HG02610 (cell line): ENCODE data around the gene KIF2A.
A peak's percentile ranks its signal among the peaks of the same experiment; 100 is the strongest.

ENCODE experiments used
- ATAC-seq: cut with Tn5 transposase; IDR thresholded peaks from one replicate; pipeline ENCODE4 v1.9.1; 2021; ENCODE audit warnings: mild to moderate bottlenecking, moderate library complexity; ENCODE audit not compliant: unreplicated experiment

KIF2A gene

DNA sequence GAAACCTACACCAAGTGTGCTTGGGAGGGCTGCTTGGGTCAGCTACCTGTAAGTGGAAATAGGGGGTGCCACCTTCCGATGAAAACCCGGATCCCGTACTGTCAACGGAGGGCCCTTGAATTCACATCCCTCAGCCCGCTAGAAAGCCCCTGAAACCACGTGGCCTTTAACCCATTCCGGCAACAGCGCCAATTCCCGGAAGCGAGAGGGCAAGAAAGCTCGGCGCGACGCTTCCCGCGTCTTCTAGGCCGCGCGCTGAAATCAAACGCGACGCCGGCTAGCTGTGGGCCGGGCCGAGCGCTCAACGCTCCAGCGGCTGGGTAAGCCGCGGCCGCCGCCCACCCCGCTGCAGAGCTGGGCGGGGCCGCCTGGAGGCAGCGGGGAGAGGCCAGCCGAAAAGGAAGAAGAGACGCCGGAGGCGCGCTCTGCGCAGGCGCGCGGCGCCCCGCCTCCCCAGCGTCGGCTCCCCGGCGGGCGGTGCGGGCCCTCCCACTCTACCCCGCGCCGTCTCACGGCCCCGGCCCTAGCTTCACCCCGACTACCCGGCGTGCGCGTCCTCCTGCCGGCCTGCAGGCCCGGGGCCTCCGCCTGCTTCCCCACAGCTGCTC lies at the start of gene KIF2A:
Gene KIF2A (plus strand): TSS at position 492 of the 608 bp plus-strand sequence. CDS start 267 bp downstream, outside the sequence.
- peak; percentile 95 for ATAC-seq

GRCh38 chr5:62257020-62257367 lies 49.0 kb upstream of the KIF2A start:
- ATAC-seq: no peak

- no peak for ATAC-seq
These were observed 47.4 kb upstream of the KIF2A start for GRCh38 chr5:62258654-62259053.

DNA sequence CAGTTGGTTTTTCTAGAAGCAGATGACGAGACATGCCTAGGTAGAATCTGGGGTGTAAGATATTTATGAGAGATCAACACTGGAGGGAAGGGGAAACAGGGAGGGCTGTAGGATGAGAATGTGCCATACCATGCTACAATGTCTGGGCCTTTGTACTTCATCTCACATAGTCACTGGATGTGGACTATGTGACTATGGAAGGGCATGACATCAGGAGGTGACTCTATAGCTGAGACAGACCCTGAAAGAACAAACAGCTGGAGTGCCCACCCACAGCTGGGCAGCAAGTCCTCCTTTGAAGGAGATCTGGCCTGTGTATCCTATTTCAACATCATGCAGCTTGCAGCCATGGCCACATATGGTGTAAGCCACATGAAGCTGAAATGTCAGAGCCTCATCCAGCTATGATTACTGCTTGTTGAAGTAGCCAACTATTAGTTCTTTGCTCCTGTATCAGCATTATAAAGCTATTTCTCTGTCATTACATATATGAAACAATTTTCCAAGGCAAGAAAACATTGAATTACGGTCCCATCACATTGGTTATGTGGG lies 46.2 kb upstream of the KIF2A start:
- no peak for ATAC-seq

DNA sequence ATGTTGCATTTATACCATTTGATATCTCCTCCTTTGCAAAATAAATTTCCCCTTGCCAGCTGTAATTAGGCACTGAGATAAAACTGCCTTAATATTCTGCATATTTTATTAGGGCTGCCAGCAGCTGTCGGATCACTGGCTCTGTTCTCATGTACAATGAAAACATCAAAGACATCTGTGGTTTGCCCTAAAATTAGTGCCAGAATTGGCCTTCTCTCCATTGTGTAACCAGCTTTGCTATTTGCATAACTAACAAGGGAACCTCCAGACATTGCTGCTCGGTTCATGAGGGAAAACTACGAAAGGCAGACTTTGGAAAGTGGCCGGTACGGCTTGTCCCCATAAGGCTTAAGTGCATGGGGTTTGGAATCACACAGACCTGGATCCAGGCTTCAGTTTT lies 45.5 kb upstream of the KIF2A start:
- ATAC-seq: no peak

DNA sequence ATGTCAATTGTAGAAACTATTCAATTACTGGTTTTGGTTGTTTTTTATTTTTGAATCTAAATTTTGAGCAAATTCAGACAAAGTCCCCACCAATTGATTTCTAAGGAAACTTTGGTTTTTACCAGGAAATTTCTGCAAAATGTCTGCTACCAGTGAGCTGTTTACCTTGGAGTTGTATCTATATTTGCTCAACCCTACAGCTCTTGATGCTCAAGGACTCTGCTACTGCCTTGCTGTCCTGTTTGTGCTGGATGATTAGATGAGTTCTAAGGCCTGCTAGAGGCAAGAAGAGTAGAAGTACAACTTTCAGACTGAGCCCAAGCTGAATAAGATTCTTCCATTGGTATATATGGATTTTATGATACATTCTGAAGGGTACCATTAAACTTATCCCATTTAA lies 42.6 kb upstream of the KIF2A start:
- no peak for ATAC-seq

GRCh38 chr5:62265648-62266112 lies 40.3 kb upstream of the KIF2A start:
- no peak for ATAC-seq

- no peak for ATAC-seq
These were observed 39.4 kb upstream of the KIF2A start for GRCh38 chr5:62266573-62266972.

DNA sequence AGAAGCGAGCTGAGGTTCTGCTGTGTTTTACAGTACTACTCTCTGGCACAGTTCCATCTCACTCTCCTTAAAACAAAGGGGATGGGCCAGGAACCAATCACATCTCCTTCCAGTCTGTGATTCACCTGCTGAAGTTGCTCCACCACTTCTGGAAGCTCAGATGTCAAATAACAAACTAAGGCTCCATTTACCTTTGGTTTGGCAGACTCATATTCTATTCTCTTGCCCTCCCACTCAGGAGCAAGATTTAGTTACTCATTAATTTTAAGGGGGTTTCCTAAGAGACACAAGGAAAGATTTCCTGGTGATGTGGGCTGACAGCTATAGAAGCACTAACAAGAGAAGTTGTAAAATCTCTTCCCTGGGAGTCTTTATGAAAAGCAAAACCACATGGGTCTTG lies 37.8 kb upstream of the KIF2A start:
- ATAC-seq: peak; percentile 63

DNA sequence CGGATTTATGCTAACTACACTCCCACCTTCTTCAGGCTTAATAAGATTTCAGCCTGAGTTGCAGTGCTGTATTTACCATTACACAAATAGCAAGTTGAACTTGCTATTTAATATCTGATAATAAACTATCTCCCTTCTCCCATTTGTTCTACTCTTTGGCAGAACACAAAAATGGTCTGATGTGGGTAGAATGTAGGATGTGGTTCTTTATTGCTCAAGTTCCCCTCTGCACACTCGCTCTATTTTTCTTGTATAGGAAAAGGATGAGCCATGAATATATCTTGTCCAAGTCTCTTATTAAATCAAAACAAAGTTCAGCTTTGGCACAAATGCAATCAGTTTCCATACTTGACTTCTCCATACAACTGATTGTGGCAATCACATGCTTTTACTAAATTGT lies 37.2 kb upstream of the KIF2A start:
- no peak for ATAC-seq

GRCh38 chr5:62271370-62271769 lies 34.6 kb upstream of the KIF2A start:
- no peak for ATAC-seq

GRCh38 chr5:62271870-62272269 lies 34.1 kb upstream of the KIF2A start:
- no peak for ATAC-seq

DNA sequence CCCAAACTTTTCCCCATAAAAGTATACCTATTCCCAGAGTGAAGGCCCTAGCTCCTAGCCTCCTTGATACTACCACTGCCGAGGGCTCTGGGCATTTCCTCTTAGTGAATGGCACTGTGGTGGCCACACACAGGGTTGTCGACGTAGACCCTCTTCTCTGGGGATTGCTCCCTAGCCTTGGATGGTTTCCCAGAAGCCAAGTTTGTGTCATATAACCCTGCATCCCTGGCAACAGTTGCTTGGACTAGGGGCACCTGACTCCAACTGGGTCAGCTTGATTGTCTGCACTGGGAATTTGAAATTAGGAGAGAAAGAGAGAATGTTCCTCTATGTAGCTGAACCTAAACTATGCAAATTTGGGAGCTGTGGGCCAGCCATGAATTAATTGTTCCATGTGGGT lies 32.3 kb upstream of the KIF2A start:
- no peak for ATAC-seq

- no peak for ATAC-seq
These were observed 30.4 kb upstream of the KIF2A start for GRCh38 chr5:62275581-62275980.

DNA sequence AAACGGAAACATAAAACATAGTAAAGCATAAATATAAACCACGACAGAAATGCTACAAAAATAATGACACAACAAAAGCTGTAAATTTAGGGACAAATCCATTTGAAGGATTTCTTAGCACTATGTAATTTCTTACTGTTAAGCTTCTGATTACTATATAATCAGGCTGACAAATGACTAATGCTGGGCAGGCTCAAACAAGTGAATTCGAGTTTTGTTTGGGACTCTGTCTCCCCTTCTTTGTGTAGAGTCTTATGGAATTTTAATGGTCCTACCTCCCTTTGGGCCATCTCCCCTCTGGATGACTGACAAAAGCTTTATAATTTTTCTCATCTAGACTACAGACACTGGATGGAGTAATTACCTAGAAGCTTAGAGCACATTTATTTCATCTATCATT lies 24.6 kb upstream of the KIF2A start:
- ATAC-seq: no peak

GRCh38 chr5:62282064-62282463 lies 23.9 kb upstream of the KIF2A start:
- ATAC-seq: no peak

GRCh38 chr5:62283005-62283404 lies 23.0 kb upstream of the KIF2A start:
- no peak for ATAC-seq

- no peak for ATAC-seq
These were observed 22.1 kb upstream of the KIF2A start for GRCh38 chr5:62283861-62284260.

GRCh38 chr5:62284946-62285891 lies 20.8 kb upstream of the KIF2A start:
- ATAC-seq: peak; percentile 87

- ATAC-seq: no peak
These were observed 19.2 kb upstream of the KIF2A start for GRCh38 chr5:62286834-62287233.

DNA sequence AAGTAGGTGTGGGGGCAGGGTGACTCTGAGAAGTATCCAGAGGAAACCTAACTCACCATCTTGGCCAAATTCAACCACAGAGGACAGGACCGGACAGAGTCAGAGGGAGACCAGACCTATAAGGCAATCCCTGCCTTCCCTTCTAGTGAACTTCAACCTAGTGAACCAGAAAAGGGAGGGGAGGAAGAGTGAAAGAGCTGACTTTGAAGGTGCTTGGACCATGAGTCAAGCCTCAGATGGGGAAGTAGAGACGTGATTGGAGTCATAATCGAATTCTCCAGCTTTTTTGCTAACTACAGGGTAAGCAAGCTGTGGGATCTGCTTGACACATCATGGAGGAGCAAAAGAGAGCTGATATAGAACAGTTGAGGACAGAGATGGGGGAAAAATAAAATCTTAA lies 18.8 kb upstream of the KIF2A start:
- ATAC-seq: no peak

GRCh38 chr5:62288118-62288517 lies 17.9 kb upstream of the KIF2A start:
- ATAC-seq: no peak
